Testis (tissue), 2 donors: ENCODE data around the gene ABHD15.

Source experiments
- CTCF ChIP-seq, 3 experiments: fragments of 450-650 bp in 2 of 3; fragments of 200-600 bp in 1 of 3; sonication (generic) in 1 of 3; IDR thresholded peaks; one replicate each; pipeline ENCODE4 v1.5.1; 2016 to 2019; ENCODE audit warnings: antibody characterized with exemption in 3 of 3, mild to moderate bottlenecking in 2 of 3, moderate library complexity in 1 of 3
- POLR2A ChIP-seq: fragments of 450-650 bp; IDR thresholded peaks from one replicate; pipeline ENCODE4 v1.6.1; 2017; ENCODE audit warnings: antibody characterized with exemption, mild to moderate bottlenecking, moderate library complexity

DNA sequence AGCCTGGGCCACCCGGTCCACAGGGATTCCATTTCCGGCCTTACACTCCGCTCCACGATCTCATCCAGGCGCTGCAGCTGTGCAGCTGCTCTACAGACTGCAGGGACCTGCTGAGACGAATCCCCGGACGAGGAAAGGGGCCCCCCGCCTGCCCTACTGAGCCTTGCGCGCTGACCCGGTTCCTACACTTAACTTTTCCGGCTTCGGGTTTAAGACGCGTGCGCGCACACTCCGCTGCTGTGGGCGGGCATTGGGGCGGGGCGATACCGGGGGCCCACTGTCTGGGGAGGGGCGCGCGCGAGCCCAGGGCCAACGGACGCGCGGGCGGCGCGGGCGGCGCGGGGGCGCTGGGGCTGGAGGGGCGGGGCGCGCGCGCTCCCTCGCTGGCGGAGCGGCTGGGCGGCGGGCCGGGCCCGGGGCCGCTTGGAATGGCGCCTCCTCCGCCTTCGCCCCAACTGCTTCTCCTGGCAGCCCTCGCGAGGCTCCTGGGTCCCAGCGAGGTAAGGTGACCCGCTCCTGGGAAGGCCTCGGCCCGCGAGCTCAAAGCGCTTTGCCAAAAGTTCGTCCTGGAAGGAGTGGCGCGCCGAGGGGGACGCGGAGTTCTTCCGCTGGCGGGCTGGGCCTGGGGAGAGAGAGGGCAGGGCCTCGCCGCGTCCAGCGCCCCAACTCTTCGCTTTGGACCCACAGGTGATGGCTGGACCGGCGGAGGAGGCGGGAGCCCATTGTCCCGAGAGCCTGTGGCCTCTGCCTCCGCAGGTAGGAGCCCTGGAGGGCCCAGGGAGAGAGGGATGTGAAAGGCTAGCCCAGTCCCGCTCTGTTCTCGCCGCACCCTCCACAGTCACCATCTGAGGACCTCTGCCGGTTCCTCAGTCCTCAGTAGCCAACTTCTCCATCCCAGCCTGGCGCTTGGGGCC, 1.8 kb upstream of the ABHD15 start, which contains the start of gene TP53I13:
- TF ChIP-seq CTCF (IDR thresholded peaks at IDR 0.05) (no peak), POLR2A (no peak)
